ENCODE data around the gene DYNC1H1. TPM values are rescaled to one million over a fixed set of nuclear protein-coding genes. Genes with fewer than 3 reads are reported as not detected.
"Not testable (repeated sequence)": the region's sequence is repeated elsewhere in the genome, so short reads cannot be mapped to it uniquely, and the experiment has no call there.

DYNC1H1 gene
- total RNA-seq, 1 experiment from 2014 or later = 409 TPM

GRCh38 chr14:102058961-102059360 lies 94.6 kb downstream of the DYNC1H1 start:
- DNase-seq (ENCODE audit: low read depth) = no peak

GRCh38 chr14:102063109-102063807 lies 98.9 kb downstream of the DYNC1H1 start:
- peak; percentile 83 for DNase-seq (ENCODE audit: low read depth)

- no peak for DNase-seq (ENCODE audit: low read depth)
Measured at GRCh38 chr14:102063808-102064429, 99.5 kb downstream of the DYNC1H1 start.

DNA sequence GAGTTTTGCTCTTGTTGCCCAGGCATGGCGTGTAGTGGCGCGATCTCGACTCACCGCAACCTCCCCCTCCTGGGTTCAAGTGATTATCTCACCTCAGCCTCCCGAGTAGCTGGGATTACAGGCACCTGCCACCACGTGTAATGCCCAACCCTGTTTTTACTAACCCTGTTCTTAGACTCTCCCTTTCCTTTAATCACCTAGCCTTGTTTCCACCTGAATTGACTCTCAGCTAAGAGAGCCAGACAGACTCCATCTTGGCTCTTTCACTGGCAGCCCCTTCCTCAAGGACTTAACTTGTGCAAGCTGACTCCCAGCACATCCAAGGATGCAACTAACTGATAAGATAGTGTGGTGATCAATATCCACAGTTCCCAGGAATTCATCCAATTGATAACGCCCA lies 100.2 kb downstream of the DYNC1H1 start:
- DNase-seq (ENCODE audit: low read depth) = not testable (repeated sequence)

- DNase-seq (ENCODE audit: low read depth) = no peak
Measured at GRCh38 chr14:102066041-102066451, 101.7 kb downstream of the DYNC1H1 start.

DNA sequence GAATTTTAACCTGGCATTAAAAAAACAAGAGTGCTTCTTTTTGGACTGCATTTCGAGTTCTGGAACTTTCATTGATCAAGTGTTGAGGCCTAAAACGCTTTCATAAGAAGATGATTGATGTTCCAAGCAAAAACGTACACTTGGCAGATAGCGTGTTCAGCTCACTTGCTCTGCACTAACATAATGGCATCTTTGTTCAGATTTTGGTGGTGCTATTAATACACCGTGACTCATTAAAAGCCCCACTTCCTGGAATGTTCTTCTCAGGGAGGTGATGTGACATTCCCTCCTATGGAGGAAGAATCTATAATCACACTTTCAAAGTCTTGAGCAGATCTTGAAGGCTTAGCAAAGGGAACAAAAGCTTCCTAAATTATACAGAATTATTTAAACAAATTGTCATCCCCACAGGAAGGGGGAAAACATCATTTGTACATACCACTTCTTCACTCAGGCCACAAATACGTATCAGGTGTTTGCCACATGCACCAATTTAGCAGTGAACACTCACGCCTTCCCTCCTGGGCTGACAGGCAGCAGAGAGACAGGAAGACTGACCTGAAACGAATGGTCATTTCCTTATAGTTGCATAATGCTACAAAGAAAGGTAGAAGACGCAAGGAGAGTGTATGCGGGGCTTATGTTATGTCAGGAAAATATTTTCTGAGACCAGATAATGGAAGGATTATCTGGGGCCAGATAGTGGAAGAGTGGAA lies 107.1 kb downstream of the DYNC1H1 start:
- DNase-seq (ENCODE audit: low read depth) = peak; percentile 95

GRCh38 chr14:102074415-102074964 lies 110.1 kb downstream of the DYNC1H1 start:
- no peak for DNase-seq (ENCODE audit: low read depth)

GRCh38 chr14:102075155-102075554 lies 110.8 kb downstream of the DYNC1H1 start:
- no peak for DNase-seq (ENCODE audit: low read depth)

GRCh38 chr14:102077382-102077709 lies 113.0 kb downstream of the DYNC1H1 start:
- DNase-seq (ENCODE audit: low read depth) = no peak

GRCh38 chr14:102078361-102078791 lies 114.0 kb downstream of the DYNC1H1 start:
- DNase-seq (ENCODE audit: low read depth) = not testable (repeated sequence)

DNA sequence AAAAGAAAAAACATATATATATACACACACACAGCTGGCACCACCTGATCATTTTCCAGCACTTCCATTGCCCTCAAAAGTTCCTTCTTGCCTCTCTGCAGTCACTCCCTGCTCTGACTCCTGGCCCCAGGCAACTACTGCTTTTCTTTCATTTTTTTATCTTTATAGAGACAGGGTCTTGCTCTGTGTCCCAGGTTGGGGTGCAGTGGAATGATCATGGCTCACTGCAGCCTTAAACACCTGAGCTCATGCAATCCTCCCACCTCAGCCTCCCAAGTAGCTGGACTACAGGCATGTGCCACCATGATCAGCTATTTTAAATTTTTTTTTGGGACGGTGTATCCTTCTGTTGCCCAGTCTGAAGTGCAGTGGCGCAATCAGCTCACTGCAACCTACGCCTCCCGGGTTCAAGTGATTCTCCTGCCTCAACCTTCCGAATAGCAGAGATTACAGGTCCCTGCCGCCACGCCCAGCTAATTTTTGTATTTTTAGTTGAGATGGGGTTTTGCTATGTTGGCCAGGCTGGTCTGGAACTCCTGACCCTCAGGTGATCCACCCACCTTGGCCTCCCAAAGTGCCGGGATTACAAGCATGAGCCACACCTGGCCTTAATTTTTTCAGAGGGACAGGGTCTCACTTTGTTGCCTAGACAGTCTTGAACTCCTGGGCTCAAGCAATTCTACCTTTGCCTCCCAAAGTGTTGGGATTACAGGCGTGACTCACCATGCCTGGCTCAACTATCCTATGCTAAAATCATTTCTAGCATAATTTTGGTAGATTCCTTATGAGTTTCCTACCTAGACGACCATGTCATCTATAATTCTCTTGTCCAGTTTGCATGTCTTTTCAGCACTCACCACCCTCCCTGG lies 114.7 kb downstream of the DYNC1H1 start:
- no peak for DNase-seq (ENCODE audit: low read depth)

- DNase-seq (ENCODE audit: low read depth) = no peak
Measured at GRCh38 chr14:102079700-102079979, 115.3 kb downstream of the DYNC1H1 start.

- DNase-seq (ENCODE audit: low read depth) = no peak
Measured at GRCh38 chr14:102080183-102081080, 116.1 kb downstream of the DYNC1H1 start.

GRCh38 chr14:102081231-102082080 lies 117.1 kb downstream of the DYNC1H1 start:
- DNase-seq (ENCODE audit: low read depth) = no peak

DNA sequence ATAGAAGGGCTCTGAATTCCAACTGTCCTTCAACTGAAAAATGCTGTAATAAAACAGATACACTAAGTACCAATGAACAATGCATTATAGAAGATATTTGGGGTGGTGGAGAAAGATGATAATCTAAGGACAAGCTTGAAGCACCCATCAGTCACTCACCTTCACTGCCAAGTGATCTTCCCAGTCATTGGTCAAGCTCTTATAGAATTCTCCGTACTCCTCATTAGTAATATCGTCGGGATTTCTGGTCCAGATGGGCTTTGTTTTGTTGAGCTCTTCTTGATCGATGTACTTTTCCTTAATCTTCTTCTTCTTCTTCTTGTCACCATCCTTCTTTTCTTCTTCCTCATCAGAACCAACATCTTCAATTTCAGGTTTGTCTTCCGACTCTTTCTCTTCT lies 120.1 kb downstream of the DYNC1H1 start:
- not testable (repeated sequence) for DNase-seq (ENCODE audit: low read depth)

DNA sequence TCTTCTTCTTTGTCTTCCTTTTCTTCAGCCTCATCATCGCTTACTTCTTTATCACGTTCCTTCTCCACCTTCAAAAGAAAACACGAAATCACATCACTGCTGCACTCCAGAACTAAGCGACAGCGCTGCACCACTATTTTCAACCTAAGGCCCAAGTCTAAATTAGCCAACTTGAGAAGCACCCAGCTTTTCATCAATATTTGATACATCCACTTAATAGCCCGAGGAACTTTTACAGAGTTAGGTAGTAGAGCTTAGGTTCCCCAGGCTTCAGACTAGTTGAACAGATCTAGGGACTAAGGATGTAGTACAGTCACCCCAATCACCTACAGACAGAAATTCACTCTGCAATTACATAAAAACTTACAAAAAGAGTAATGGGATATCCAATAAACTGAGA lies 120.6 kb downstream of the DYNC1H1 start:
- no peak for DNase-seq (ENCODE audit: low read depth)

DNA sequence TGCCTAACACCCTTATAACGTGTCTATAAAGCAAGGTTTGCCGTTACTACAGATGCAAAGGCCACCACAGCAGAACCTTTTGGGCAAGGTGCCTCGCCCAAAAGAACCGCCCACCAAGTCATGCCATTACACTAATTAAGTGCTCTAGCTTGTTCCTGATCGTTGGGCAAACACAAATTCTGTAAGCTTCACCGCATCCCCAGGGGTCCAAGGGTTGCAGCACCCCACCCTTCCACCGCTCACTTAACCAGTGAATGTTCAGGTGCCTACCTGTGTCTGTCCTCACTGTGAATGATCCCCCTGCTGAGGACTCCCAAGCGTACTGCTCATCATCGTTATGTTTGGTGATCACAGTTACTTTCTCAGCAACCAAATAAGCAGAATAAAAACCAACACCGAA lies 121.1 kb downstream of the DYNC1H1 start:
- no peak for DNase-seq (ENCODE audit: low read depth)

DNA sequence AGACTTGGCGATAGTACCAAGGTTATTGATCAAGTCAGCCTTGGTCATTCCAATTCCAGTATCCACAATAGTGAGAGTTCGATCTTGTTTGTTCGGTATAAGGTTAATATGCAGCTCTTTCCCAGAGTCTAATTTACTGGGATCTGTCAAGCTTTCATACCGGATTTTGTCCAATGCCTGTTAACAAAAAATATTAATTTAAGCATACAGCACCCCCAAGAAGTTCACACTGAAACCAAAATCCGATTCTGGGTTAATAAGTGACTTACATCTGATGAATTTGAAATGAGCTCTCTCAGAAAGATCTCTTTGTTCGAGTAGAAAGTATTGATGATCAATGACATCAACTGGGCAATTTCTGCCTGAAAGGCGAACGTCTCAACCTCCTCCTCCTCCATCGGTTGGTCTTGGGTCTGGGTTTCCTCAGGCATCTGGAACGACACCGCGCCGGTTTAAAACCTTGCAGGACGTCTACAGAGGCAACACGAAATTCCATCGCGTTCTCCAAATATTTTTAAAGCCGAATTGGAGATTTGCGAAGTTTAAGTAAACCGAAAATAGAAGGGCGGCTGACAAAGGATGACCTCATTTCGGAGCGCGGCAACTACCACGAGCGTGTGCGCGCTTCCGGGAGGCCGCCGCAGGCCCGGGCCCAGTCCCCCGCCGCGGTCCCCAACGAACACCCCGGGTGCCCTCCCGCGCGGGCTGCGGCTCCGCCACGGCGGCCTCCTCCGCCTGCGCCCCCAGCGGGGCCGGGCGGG lies 121.8 kb downstream of the DYNC1H1 start:
- DNase-seq (ENCODE audit: low read depth) = no peak

DNA sequence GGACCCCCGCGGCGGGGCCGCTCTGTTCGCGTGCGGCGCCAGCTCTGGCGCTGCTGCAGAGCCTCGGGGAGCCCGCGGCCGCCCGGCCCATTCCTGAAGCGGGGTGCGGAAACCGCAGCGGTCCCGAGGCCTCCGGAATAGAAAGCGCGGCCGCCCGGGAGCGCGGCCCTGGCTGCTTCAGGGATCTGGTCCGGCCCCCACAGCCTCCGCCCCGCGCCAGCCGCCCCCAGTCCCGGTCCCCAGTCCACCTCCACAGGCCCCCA lies 122.3 kb downstream of the DYNC1H1 start:
- no peak for DNase-seq (ENCODE audit: low read depth)
